ENCODE measurements around the gene ZFP3.

DNA sequence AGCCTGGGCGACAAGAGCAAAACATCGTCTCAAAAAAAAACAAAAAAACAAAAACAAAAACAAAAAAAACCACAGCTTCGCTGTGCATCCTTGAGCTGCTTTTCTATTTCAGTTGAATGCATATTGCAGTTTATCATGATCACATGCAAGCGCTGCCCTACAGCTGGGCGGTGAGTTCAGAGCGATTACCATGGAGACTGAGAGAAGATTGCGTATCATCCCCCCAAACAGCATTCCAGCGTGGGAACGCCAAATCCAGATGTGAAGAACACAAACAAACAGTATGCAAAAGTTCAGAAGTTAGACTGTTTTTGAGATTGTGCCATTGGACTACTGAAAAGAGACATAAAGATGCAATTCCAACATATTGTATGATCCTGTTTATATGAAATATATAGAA, 28.0 kb upstream of the ZFP3 start:
- TF ChIP-seq EZH2 (IDR thresholded peaks at IDR 0.05; ENCODE audit: borderline replicate concordance): no peak
- TF ChIP-seq CTCF (IDR thresholded peaks at IDR 0.05; ENCODE audit: poor library complexity): no peak
- TF ChIP-seq EZH2phosphoT487 (IDR thresholded peaks at IDR 0.05; ENCODE audit: low read depth, severe bottlenecking, unreplicated experiment): no peak

Measured in hepatocyte (in vitro differentiated cells).